HS-27A (cell line): ENCODE results near the gene HS3ST3A1.
"Not testable (repeated sequence)": the region's sequence is repeated elsewhere in the genome, so short reads cannot be mapped to it uniquely, and the experiment has no call there.

Experiments
- DNase-seq: peaks from one replicate; pipeline ENCODE4 v3.0.0-alpha.2; 2012; ENCODE audit warnings: low read depth, missing footprints

HS3ST3A1 gene

DNA sequence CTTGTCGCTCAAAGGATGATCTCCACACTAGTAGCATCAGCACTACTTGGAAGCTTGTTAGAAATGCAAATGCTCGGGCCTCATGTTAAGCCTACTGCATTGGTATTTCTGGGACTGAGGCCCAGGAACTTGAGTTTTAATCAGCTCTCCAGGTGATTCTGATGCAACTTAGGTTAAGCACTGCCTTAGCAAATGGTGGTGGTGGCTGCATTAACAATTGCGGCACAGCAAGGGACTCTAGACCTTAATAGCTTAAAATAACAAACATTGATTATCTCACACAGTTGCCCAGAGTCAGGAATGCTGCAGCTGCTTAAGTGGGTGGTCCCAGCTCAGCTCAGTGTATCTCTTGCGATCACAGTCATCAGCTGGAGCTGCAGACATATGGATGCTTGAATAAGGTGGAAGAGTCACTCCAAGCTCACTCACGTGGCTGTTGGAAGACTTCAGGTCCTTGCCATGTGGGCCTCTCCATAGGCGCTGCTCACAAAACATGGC lies 25.8 kb downstream of the HS3ST3A1 start:
- no peak for DNase-seq

GRCh38 chr17:13575466-13575865 lies 26.3 kb downstream of the HS3ST3A1 start:
- DNase-seq = no peak

DNA sequence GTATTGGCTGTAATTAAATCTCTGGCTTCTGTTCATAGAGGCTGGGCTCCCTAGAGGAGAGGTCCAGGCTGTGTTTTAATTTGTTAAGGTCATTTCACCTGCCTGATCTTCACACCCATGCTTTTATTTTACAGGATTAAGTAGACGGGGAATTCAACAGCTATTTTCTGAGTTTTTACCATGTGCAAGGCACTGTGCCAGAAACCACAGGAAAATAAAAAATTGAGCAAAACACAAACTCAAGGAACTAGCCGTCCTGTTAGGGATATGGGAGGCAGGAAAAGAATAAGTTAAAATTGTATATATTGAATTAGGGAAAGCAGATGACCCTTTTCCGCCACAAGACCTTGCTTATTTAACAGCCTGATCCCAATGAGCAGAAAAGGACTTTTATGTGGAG lies 29.1 kb downstream of the HS3ST3A1 start:
- DNase-seq = no peak

DNA sequence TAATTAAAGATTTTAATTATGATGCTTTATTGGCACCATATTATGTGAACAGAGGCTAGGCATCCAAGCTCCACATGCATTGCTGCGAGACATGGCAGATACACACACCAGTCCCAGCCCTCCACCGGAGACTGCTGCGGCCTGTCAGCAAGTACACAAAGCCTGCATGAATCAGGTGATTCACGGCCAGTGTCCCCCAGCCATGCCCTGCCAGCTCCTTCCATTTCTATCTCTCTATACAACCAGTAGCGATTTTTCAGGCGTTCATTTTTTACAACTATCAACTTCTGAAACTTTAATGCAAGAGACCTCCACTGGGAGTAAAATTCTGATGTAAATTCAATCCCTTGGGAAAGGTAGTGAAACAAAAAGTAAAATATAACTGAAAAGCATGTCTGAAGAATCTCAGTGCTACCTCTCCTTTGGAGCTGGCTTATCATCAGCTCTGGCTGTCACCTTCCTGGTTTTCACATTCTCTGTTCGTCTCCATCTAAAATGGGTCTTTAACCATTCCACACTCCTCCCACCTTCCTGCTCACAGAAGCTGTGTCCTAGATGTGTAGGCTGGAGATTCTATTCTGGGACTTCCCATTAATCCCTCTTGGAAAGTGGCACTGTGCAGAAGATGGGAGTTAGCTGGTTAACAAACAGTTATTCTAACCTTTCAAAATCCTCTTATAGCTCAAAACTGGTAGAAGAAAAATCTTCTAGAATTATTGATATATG lies 32.2 kb downstream of the HS3ST3A1 start:
- DNase-seq = no peak

DNA sequence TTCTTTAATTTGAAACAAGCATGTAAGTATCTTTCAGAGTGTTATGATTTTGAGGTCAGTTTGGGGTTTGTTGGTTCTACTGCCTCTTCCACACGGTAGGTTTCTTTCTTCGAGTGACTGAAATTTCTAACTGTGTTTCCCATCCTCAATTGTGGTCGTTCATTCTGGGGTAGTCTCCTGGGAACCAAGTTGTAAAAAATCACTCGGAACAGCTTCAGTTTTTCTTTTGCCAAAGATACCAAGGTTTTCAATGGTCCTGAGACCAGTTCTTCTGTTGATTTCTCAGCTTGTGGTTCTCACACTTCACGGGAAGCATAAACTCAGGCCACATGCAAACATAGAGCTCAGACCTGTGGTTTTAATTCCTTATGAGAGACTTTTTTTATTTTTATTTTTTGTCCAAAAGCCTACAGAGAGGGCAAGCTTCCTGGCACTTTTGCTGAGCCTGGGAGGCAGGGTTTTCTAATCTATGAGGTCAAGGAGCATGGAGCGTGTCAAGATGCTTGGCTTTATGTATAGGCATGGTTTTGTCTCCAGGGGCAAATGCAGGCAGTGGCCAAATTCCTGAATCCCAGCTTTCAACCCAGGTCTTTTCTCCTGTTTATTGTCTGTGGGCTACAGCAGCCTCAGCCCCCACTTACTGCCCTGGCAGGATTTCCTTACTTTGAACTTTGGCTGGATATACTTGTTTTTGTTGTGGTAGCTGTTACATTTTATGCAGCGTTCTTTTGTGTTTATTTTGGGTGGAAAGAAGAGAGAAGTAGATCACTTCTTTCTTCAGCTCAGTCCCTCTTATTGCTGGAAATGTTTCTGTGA lies 32.9 kb downstream of the HS3ST3A1 start:
- no peak for DNase-seq

- DNase-seq = no peak
Measured at GRCh38 chr17:13563866-13564265, 37.9 kb downstream of the HS3ST3A1 start.

DNA sequence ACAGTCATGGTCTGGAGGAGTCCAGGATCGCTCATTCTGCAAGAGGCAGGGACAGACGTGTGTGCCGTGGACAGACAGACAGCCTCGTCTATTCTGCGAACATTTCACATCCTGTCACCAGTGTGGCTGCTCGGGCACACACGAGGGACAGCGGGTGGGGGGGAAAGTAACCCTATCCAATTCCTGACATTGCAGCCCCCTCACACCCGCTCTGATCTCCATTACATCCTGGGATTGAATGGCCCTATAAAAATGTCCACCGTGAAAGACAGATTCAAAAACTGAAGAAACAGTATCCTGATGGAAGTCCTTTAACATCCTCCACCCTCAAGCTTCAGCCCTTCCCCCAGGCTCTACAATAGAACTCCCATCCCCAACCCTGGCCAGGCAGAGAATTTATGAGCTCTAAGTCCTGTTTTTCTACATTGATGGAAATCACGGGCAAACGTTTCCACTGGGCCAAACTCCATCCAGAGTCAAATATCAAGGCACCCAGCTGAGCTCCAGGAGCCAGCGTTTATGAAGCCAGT lies 39.4 kb downstream of the HS3ST3A1 start:
- DNase-seq = no peak

DNA sequence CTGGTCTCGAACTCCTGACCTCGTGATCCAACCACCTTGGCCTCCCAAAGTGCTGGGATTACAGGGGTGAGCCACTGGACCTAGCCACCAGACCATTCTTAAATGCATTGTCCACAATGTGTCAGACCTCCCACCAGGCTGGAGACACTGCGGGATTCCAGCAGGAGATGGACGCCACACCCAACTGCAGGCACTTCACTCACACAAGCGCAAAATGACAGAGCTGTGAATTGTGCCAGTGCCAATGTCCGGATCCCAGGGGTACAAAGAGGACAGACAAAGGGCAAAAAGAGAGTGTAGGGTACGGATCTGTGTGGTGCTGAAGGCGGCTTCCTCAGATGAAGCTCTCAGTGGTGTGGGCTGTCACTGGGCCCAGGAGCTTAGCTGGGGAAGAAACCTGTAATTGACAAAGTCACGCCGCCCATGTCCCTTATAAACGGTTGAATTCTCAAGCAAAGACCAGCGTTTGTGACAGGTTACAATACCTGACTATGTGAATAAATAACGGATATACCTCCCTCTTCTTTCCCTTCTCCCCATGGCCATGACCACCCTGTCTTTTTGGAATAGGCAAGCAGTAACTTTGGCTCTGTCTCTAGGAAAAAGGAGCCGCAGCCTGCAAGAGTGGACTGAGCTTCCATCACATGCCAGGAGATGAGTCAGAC lies 40.0 kb downstream of the HS3ST3A1 start:
- DNase-seq = no peak

DNA sequence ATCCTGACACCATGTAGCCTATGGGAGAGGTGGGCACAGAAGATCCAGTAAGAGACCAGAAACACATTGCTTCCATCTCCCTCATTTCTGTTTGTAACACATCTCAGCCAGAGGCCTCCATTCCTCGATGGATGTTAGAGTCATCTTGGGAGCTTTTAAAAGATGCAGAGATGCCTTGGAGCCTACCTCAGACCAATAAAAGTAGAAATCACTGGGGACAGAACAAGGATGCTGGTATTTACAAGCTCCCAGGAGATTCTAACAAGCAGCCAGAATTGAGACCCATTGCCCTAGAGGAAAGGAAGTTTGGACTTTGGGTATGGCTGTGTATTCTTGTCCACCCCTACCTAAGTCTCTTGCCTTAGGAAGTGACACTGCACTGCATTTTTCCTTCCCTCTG lies 40.8 kb downstream of the HS3ST3A1 start:
- DNase-seq = no peak

GRCh38 chr17:13558588-13558987 lies 43.1 kb downstream of the HS3ST3A1 start:
- no peak for DNase-seq

- DNase-seq = no peak
Measured at GRCh38 chr17:13557077-13557476, 44.7 kb downstream of the HS3ST3A1 start.

DNA sequence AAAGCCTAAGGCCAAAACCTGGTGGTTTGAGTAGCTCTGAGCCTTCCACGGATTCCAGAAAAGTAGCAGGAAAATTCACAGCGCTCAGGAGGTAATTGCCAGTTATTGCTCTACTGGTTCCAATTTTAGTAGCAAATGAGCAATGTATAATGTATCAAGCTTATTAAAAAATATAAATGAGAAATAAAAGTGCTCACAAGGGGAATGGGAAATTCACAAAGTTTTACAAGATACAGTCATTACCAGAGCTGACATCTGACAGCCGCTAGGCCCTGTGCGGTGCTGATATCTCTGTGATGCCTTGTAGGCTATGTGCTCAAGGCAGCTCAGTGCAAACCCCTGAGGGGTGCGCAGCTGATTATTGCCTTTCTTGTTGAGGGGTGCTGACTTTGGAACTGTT lies 47.5 kb downstream of the HS3ST3A1 start:
- DNase-seq = no peak

DNA sequence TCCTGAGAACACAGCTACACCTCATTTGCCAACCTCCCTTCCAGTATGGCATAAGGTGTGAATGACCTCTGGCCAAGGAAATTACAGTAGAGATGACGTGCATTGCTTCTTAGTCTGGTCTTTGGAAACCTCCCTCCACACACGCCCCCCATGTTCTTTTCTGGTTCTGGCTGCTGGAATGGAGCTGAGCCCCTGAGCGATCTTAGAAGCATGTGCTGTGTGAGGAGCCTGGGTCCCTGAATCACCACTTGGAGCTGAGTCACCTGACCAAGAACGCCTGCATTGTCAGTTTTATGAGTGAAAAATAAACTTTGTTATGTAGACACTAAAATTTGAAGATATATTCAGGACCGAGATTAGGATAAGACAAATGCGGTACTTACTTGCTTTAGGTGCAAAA lies 51.4 kb downstream of the HS3ST3A1 start:
- no peak for DNase-seq

GRCh38 chr17:13548576-13548975 lies 53.2 kb downstream of the HS3ST3A1 start:
- not testable (repeated sequence) for DNase-seq

DNA sequence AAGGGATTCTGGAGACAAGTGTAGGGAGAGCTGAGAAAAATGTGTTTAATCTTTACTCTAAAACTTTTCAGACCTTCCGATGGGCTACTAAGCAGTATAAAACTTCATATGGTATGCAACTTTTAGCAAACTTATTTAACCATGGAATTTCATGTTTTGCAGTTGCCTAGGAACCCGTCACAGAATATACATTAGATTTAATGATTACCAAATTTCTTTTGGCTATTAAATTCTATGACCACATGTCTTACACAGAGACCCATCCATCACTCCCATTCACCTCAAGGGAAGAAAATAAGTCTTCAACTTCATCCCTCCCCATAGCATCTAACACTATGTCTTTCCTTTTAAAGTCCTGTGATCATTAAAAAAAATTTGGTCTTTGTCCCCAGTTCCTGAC lies 54.9 kb downstream of the HS3ST3A1 start:
- DNase-seq = no peak

- no peak for DNase-seq
Measured at GRCh38 chr17:13545941-13546340, 55.8 kb downstream of the HS3ST3A1 start.

DNA sequence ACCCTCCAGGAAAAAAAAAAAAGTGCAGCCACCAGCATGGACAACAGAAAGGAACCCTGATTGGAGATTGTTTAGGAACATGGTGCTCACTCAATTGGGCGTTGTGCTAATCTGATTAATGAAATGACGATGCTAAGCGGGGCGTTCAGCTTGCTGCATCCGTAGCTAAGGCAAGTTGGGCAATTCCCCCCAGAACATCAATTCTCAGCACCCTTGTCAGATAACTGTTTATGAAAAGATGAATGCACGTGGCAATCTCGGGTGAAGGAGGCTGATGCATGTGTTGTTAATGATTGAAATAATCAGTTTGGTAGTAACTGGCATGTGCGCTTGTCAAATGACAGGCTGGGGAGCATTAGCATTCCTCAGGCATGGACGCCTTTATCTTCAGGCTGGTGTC lies 57.0 kb downstream of the HS3ST3A1 start:
- no peak for DNase-seq

DNA sequence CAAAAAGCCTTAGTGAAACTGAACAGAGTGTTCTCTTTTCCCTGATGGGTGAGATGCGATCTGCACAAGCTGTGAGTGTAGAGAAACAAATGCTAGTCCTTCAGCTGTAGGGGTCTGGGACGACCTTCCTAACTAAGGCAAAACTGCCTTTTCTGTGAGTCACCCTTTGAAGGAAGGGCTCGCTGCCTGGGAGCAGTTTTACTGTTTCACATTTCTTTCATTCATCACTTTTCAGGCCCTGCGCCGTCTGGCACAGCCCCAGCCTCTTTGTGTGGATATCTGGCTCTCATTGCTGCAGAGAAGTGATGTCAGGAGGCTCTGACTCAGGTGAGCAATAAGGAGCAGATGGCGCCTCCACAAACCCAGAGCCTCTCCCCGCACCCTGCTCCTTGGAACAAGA lies 57.4 kb downstream of the HS3ST3A1 start:
- peak; percentile 41 for DNase-seq

DNA sequence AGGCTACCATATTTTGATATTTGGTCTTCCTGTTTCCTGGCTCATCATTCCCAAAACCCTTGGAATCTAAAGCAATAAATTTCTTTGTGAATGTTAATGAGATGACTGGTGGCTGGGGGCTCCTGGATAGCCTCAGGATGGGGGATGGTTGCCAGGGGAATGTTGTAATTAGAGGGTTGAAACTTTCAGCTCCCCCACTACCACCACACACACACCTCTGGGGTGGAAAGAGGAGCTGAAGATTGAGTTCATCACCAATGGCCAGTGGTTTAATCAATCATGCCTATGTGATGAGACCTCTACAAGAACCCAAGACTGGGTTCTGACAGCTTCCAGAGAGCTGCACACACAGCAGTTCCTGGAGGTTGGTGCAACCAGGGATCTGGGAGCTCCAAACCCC lies 59.1 kb downstream of the HS3ST3A1 start:
- DNase-seq = no peak

DNA sequence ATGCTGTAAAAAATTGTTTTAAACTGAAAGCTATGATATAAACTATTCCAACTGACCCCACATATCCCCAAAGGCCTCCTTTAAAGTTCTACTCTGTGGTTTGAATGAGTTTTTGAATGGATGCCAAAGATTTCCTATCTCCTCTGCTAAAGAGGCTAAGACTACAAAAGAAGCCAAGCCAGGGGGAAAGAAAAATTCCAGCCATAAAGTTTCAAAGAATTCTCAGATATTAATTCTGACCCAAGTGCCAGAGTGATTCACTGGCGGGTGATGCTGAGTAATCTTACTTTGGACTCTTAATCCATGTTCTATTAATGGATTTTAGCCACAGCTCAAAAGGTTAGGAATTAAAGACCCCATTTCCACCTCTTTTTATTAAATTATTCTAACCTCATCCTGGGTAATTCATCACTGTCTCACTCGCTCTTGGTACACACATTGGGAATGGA lies 60.7 kb downstream of the HS3ST3A1 start:
- DNase-seq = peak; percentile 54

DNA sequence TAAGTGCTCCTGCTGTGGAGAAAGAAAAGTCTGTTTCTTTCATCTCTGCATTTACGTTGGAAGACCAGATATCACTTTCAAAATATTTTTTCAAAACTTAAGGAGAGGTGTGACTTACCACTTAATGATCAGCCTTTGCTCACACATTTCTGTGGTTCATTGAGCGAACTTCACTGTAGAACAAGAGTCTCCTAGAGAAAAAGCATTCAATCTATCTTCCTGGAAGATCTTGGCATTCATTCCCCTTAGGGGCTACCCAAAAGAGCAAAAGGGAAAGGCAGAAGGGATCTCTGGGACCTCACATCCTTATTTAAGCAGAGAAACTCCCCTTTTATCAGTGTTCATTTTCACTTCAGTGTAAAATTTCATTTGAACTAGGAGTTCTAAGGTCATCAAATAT lies 61.2 kb downstream of the HS3ST3A1 start:
- no peak for DNase-seq

- DNase-seq = no peak
Measured at GRCh38 chr17:13539421-13539820, 62.3 kb downstream of the HS3ST3A1 start.
